Measurements from ENCODE around the gene MID2. TPM values are rescaled to one million over a fixed set of nuclear protein-coding genes. Genes with fewer than 3 reads are reported as not detected.

MID2 gene
- total RNA-seq, 1 experiment from 2014 or later, result 1.6 TPM

GRCh38 chrX:107924136-107924746, 98.6 kb downstream of the MID2 start:
- H4K20me1 ChIP-seq (ENCODE audit: control insufficient read depth, insufficient read depth, insufficient read length), result no peaks in the 10 kb centered on the region
- no peaks in the 10 kb centered on the region for H3K27me3 Mint-ChIP-seq (ENCODE audit: low read depth)
- H4K91ac ChIP-seq (ENCODE audit: insufficient read length, low read depth, low read length), result no peak overlapping the region

More at GRCh38 chrX:107924136-107924746, 98.6 kb downstream of the MID2 start:
- H3K14ac ChIP-seq (ENCODE audit: insufficient read depth, low read length), result no peak overlapping the region
- Mint-ChIP-seq H3K4me1 (peaks cover 6 to 11% of the 10 kb centered on the region in 2 experiments), H3K9me3 (peaks cover 0 to 30% of the 10 kb centered on the region in 2 experiments; a peak in 2 of 5 replicates), H3K4me3 (no peak overlapping the region), H3K36me3 (ENCODE audit: insufficient read depth in 1 of 3, low read depth in 3 of 3) (peaks cover 0 to 2% (median 0%) of the 10 kb centered on the region in 3 experiments; a peak in 1 of 7 replicates), H3K27ac (no peak overlapping the region)
- H3K9me3 ChIP-seq (ENCODE audit: control insufficient read depth, low read depth, low read length), result no peaks in the 10 kb centered on the region
- H3K4me2 ChIP-seq (ENCODE audit: insufficient read depth, insufficient read length, low read length), result no peak overlapping the region
- H2BK5ac ChIP-seq (ENCODE audit: insufficient read length, low read length), result no peak overlapping the region
- H3K9ac ChIP-seq (ENCODE audit: extremely low read depth, insufficient read length, low read length), result no peak overlapping the region
- H3K23ac ChIP-seq (ENCODE audit: insufficient read length, low read depth, low read length), result no peak overlapping the region
- H2AFZ ChIP-seq (ENCODE audit: low read length), result no peak overlapping the region
- no peaks in the 10 kb centered on the region for H3K79me2 ChIP-seq (ENCODE audit: insufficient read depth, low read length)
- no CpG with 5 or more reads among the region's 7 CpGs for WGBS (ENCODE audit: extremely low coverage, insufficient read length, low lambda C conversion rate)
- no peak overlapping the region for H3K18ac ChIP-seq (ENCODE audit: insufficient read length, low read depth, low read length)
- H3K4ac ChIP-seq (ENCODE audit: low read depth, low read length), result no peak overlapping the region
- no peak overlapping the region for H3T11ph ChIP-seq (ENCODE audit: low read length)
- H4K5ac ChIP-seq (ENCODE audit: insufficient read length, low read depth, low read length), result no peak overlapping the region
- H3K56ac ChIP-seq (ENCODE audit: insufficient read length, low read depth, low read length), result no peak overlapping the region
- no peak overlapping the region for H2AK5ac ChIP-seq (ENCODE audit: insufficient read length, low read length)
- H3K23me2 ChIP-seq (ENCODE audit: insufficient read length, low read depth, low read length, poor library complexity, severe bottlenecking), result no peaks in the 10 kb centered on the region
- H3K79me1 ChIP-seq (ENCODE audit: insufficient read depth, low read depth, low read length, poor library complexity, severe bottlenecking), result no peaks in the 10 kb centered on the region
- no peak overlapping the region for H3K27ac ChIP-seq (ENCODE audit: insufficient read length, low read depth, low read length)
- no peak for TF ChIP-seq CTCF (conservative IDR thresholded peaks at IDR 0.05)
- H2BK12ac ChIP-seq (ENCODE audit: insufficient read length, low read depth, low read length), result no peak overlapping the region
- no peak overlapping the region for H2BK20ac ChIP-seq (ENCODE audit: low read depth, low read length, poor library complexity, severe bottlenecking)
- DNase-seq, result no peak
- no peak overlapping the region for H4K8ac ChIP-seq (replicated peaks; ENCODE audit: insufficient read length, low read depth, low read length)
- H3K27me3 ChIP-seq (ENCODE audit: insufficient read depth, low read length), result no peaks in the 10 kb centered on the region
- H2BK120ac ChIP-seq (ENCODE audit: low read depth, low read length, poor library complexity, severe bottlenecking), result no peak overlapping the region
- H3K4me1 ChIP-seq (ENCODE audit: insufficient read depth, low read length), result no peaks in the 10 kb centered on the region; the same call in 1 of the 2 replicates
- no peak overlapping the region for H2BK15ac ChIP-seq (ENCODE audit: low read depth, low read length)

Data from H9 (cell line).